ENCODE data around the gene NLRP9.

The NLRP9 gene

GRCh38 chr19:55691561-55692481 lies 46.4 kb downstream of the NLRP9 start:
- no peak for TF ChIP-seq CTCF (conservative IDR thresholded peaks at IDR 0.05; ENCODE audit: control insufficient read depth, insufficient read depth, low read depth, low read length)
- H3K4me3 ChIP-seq (ENCODE audit: control insufficient read depth, low read depth, low read length): no peak overlapping the region
- DNase-seq (ENCODE audit: low read depth): no peak

GRCh38 chr19:55690769-55691545 lies 47.2 kb downstream of the NLRP9 start:
- H3K4me3 ChIP-seq (ENCODE audit: control insufficient read depth, low read depth, low read length): no peak overlapping the region
- TF ChIP-seq CTCF (conservative IDR thresholded peaks at IDR 0.05; ENCODE audit: control insufficient read depth, insufficient read depth, low read depth, low read length): no peak

GRCh38 chr19:55690109-55690768 lies 48.0 kb downstream of the NLRP9 start:
- no peak for TF ChIP-seq CTCF (conservative IDR thresholded peaks at IDR 0.05; ENCODE audit: control insufficient read depth, insufficient read depth, low read depth, low read length)
- no peak for DNase-seq (ENCODE audit: low read depth)
- H3K4me3 ChIP-seq (ENCODE audit: control insufficient read depth, low read depth, low read length): no peak overlapping the region

More at GRCh38 chr19:55690769-55691545, 47.2 kb downstream of the NLRP9 start:
- DNase-seq (ENCODE audit: low read depth): no peak

- DNase-seq (ENCODE audit: low read depth): no peak
- no peak for TF ChIP-seq CTCF (conservative IDR thresholded peaks at IDR 0.05; ENCODE audit: control insufficient read depth, insufficient read depth, low read depth, low read length)
- H3K4me3 ChIP-seq (ENCODE audit: control insufficient read depth, low read depth, low read length): no peak overlapping the region
Observed at GRCh38 chr19:55689411-55690108, 48.6 kb downstream of the NLRP9 start.

GRCh38 chr19:55688422-55689218 lies 49.6 kb downstream of the NLRP9 start:
- H3K4me3 ChIP-seq (ENCODE audit: control insufficient read depth, low read depth, low read length): no peak overlapping the region
- no peak for TF ChIP-seq CTCF (conservative IDR thresholded peaks at IDR 0.05; ENCODE audit: control insufficient read depth, insufficient read depth, low read depth, low read length)
- no peak for DNase-seq (ENCODE audit: low read depth)

All from fibroblast of mammary gland (primary cell).